IPS-NIHi11 (cell line): ENCODE data around the gene SPTBN1.
A peak's percentile ranks its signal among the peaks of the same experiment; 100 is the strongest.

ENCODE experiments used
- DNase-seq: peaks from one replicate; pipeline ENCODE4 v3.0.0; 2012; ENCODE audit warnings: mixed read lengths, low spot score

Gene SPTBN1

DNA sequence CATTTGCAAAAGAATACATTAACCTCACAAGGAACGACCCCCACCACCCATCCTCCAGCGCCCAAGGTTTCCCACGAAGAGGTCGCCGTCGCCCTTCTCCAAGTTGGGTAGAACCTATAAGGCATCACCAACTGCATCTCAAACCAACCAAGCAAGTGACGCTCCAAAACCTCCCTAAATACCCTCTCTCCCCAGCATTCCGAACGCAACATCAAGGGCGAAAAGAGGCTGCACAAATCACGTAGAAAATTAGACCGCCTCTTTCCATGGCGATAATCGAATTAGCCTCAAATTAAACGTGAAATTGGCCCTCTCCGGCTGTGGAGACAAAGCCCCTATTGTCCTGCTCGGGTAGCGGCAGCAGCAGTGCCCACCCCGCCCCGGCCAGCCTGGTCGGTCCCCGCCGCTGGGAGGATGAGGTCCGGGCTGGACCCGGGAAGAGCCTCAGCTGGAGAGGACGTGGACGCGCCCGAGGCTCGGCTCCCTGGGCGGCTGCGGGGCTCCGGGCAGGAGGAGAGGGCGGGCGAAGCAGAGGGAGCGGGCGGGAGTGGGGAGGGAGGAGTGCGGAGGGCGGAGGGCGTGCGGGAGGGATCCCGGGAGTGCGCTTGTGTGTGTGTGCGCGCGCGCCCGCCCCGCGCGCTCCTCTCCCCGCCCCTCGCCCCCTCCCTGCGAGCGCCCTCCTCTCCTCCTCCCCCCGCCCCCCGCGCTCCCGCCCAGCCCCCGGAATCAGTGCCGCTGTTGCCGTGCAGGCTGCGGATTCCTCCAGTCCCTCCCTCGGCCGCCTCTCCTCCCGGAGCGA lies at the start of gene SPTBN1:
Gene SPTBN1 (plus strand): TSS at position 765 of the 799 bp plus-strand sequence. CDS start 70,092 bp downstream, outside the sequence.
- peak; percentile 92 for DNase-seq

GRCh38 chr2:54407693-54408092 lies 48.4 kb upstream of the SPTBN1 start:
- DNase-seq = no peak

DNA sequence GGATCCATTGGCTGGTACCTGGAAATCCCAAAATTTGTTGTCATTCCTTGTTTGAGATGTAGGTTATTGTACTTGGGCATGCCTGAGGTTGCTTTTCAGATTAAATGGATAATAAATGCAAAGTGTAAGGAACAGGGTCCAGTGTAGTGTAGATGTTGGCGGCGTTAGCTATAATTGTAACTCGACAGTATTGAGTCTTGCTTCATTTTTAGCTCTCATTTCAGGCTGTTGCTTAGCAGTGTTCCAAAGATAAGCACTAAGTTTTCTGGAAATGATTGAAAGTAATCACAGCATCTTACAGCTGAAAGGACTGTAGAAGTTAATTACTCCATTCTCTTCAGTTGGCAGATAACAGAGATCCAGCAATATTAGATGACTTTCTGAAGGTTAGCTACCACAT lies 47.8 kb upstream of the SPTBN1 start:
- no peak for DNase-seq

DNA sequence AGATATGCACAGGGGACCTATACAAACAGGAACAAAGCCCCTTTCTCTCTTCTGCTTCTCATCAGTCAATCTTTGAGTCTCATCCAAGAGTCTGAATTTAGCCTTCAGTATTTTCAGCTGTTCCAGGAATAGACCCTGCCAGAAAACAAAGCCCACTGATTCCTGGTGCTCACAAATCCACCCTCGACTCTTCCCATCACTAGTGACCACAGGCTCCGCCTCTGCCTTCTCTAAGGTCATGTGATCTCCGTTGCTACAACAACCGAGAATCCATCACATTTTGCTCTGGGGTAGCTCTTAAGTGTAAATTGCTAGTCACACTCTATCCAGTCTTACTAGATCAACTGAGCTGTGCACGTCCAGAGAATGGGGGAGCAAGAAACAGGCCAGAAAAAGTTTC lies 46.4 kb upstream of the SPTBN1 start:
- peak; percentile 26 for DNase-seq

GRCh38 chr2:54411801-54412354 lies 44.2 kb upstream of the SPTBN1 start:
- DNase-seq = no peak

GRCh38 chr2:54416166-54416813 lies 39.8 kb upstream of the SPTBN1 start:
- DNase-seq = no peak

GRCh38 chr2:54416938-54417337 lies 39.2 kb upstream of the SPTBN1 start:
- no peak for DNase-seq

GRCh38 chr2:54417577-54417976 lies 38.5 kb upstream of the SPTBN1 start:
- DNase-seq = no peak

GRCh38 chr2:54419388-54419787 lies 36.7 kb upstream of the SPTBN1 start:
- no peak for DNase-seq

DNA sequence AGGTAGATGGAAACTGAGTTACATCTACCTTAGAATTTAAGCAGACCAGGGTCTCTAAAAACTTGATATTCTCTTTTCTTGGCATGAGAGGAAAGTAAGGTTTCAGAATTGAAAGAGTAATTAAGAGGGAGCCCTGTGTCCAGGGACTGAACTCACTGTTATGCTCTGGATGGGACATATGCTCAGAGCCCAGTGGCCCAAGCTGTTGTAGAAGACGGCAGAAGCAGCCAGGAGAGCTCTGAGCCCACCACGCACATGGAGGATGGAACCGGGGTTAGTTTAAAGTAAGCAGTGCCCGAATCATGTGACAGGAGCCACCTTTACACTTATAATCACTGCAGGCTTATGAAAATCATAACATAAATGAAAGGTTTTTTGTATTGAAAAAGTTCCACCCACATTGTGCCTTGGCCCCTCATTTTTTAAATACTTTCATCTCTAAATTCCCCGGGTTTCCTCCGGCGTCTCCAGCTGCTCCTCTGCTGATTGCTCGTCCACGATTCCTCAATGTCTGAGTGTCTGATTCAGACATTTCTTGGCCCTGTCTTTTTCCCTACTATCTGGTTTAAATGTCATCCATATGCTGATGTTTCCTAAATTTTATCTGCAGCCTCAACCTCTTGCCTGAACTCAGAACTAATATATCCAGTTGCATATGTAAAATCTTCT lies 36.1 kb upstream of the SPTBN1 start:
- no peak for DNase-seq

GRCh38 chr2:54420524-54421172 lies 35.5 kb upstream of the SPTBN1 start:
- no peak for DNase-seq

DNA sequence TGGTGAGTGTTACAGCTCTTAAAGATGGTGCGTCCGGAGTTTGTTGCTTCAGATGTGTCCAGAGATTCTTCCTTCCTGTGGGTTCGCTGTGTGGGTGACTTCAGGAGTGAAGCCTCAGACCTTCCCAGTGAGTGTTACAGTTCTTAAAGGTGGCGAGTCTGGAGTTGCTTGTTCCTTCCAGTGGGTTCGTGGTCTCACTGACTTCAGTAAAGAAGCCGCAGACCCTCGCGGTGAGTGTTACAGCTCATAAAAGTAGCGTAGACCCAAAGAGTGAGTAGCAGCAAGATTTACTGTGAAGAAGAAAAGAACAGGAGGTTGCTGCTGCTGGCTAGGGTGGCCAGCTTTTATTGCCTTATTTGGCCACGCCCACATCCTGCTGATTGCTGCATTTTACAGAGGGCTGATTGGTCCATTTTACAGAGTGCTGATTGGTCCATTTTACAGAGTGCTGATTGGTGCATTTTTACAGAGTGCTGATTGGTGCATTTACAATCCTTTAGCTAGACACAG lies 34.0 kb upstream of the SPTBN1 start:
- no peak for DNase-seq

- DNase-seq = no peak
These were observed 32.9 kb upstream of the SPTBN1 start for GRCh38 chr2:54423213-54423612.

GRCh38 chr2:54424555-54425163 lies 31.5 kb upstream of the SPTBN1 start:
- DNase-seq = no peak

- DNase-seq = no peak
These were observed 27.9 kb upstream of the SPTBN1 start for GRCh38 chr2:54428108-54428831.

GRCh38 chr2:54429054-54429453 lies 27.1 kb upstream of the SPTBN1 start:
- DNase-seq = no peak

GRCh38 chr2:54429811-54430551 lies 26.1 kb upstream of the SPTBN1 start:
- no peak for DNase-seq

- no peak for DNase-seq
These were observed 25.5 kb upstream of the SPTBN1 start for GRCh38 chr2:54430649-54431048.

- no peak for DNase-seq
These were observed 23.7 kb upstream of the SPTBN1 start for GRCh38 chr2:54432251-54433015.
